Endodermal cell (in vitro differentiated cells): ENCODE measurements around the gene RNF150. TPM values are rescaled to one million over a fixed set of nuclear protein-coding genes. Genes with fewer than 3 reads are reported as not detected.
A peak's percentile ranks its signal among the peaks of the same experiment; 100 is the strongest.

Source experiments
- DNase-seq: peaks from one replicate; pipeline ENCODE4 v3.0.0-alpha.2; 2017
- H3K27ac ChIP-seq: 2 replicates; pipeline ENCODE4 v1.5.1; 2013; ENCODE audit warnings: mild to moderate bottlenecking, low read depth, low read length, moderate library complexity
- H3K27me3 ChIP-seq: 2 replicates; pipeline ENCODE4 v1.6.1; 2013; ENCODE audit warnings: mild to moderate bottlenecking, low read length, moderate library complexity; ENCODE audit not compliant: insufficient read depth, control insufficient read depth, poor library complexity, severe bottlenecking
- H3K36me3 ChIP-seq: 2 replicates; pipeline ENCODE4 v1.7.0; 2013; ENCODE audit warnings: mild to moderate bottlenecking, low read length, moderate library complexity; ENCODE audit not compliant: control insufficient read depth, insufficient read depth
- H3K4me1 ChIP-seq: one replicate; pipeline ENCODE4 v1.7.0; 2013; ENCODE audit warnings: low read length; ENCODE audit not compliant: control insufficient read depth, insufficient read depth
- H3K4me3 ChIP-seq: 2 replicates; pipeline ENCODE4 v1.5.1; 2013; ENCODE audit warnings: mild to moderate bottlenecking, low read length, moderate library complexity
- H3K9ac ChIP-seq: 2 replicates; pipeline ENCODE4 v1.6.1; 2013; ENCODE audit warnings: mild to moderate bottlenecking, low read length, moderate library complexity; ENCODE audit not compliant: poor library complexity, severe bottlenecking; ENCODE audit errors: extremely low read depth
- H3K9me3 ChIP-seq: 2 replicates; pipeline ENCODE4 v1.6.1; 2013; ENCODE audit warnings: mild to moderate bottlenecking, low read length, moderate library complexity; ENCODE audit not compliant: control insufficient read depth
- H3K27ac Mint-ChIP-seq: 2 replicates; pipeline ENCODE4 v1.8.0; 2020; ENCODE audit warnings: mixed read lengths
- H3K27me3 Mint-ChIP-seq: 2 replicates; pipeline ENCODE4 v1.8.0; 2021; ENCODE audit warnings: mild to moderate bottlenecking, mixed read lengths; ENCODE audit not compliant: insufficient read depth
- H3K36me3 Mint-ChIP-seq: 2 replicates; pipeline ENCODE4 v1.8.0; 2020; ENCODE audit warnings: low read depth, mixed read lengths
- H3K4me1 Mint-ChIP-seq: 2 replicates; pipeline ENCODE4 v1.8.0; 2020; ENCODE audit warnings: mixed read lengths
- H3K4me3 Mint-ChIP-seq: 2 replicates; pipeline ENCODE4 v1.8.0; 2020; ENCODE audit warnings: mild to moderate bottlenecking, moderate library complexity, mixed read lengths
- H3K9me3 Mint-ChIP-seq: 2 replicates; pipeline ENCODE4 v1.8.0; 2020; ENCODE audit warnings: mild to moderate bottlenecking, mixed read lengths
- WGBS, 2 experiments: methylation state at CpG; one replicate each; pipeline versions ENCODE4 v1.1.5 to v1.1.7; 2013; ENCODE audit warnings: missing lambda C conversion rate in 2 of 2, mixed read lengths in 1 of 2; ENCODE audit not compliant: insufficient coverage in 1 of 2, insufficient read length in 1 of 2; 5-methylcytosine and 5-hydroxymethylcytosine counted together
- total RNA-seq, 2 donors: library from RNA; stranded (reverse); fragmentation: NEBNext Ultra II Directional in 1 of 2; extraction: Animal tissue kit (Norgen Biotek cat#: 25700) in 1 of 2; gene quantifications; 2 replicates in 1 of 2; 3 replicates in 1 of 2; pipeline ENCODE4 v1.2.1, GENCODE V29; 2021
- TF ChIP-seq, protein P1 (sequence below): fragments of 200-600 bp; sonication (generic); conservative IDR thresholded peaks from 2 replicates; pipeline ENCODE4 v1.5.0; 2021; ENCODE audit warnings: antibody characterized with exemption, mild to moderate bottlenecking

RNF150 gene
- total RNA-seq, 2 donors from 2014 or later: 8.2 to 10.4 TPM

DNA sequence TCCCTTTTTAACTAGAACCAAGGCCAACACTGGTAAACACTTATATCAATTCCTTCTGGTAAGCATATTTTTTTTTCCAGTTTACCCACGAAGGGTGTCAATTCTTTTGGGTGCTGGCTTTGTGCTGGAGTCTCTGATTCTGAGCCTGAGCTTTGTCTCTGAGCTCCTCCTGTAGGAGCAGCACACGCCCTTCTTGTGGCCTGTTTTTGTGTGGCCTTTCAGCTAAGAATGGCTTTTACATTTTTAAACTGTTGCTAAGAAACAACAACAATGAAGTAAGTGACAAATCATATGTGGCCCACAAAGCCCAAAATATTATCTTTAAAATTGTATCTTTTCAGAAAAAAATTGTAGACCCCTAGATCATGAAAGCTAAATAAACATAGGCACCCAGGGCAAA lies 279.1 kb downstream of the RNF150 start:
- Histone ChIP-seq H3K36me3 (no peaks in the 10 kb centered on the region), H3K9me3 (no peaks in the 10 kb centered on the region), H3K27me3 (no peaks in the 10 kb centered on the region), H3K27ac (no peak overlapping the region), H3K4me3 (no peak overlapping the region), H3K9ac (no peak overlapping the region), H3K4me1 (peaks cover 15% of the 10 kb centered on the region)
- H3K4me1 Mint-ChIP-seq: peaks cover 25% of the 10 kb centered on the region
- TF ChIP-seq, protein P1, sequence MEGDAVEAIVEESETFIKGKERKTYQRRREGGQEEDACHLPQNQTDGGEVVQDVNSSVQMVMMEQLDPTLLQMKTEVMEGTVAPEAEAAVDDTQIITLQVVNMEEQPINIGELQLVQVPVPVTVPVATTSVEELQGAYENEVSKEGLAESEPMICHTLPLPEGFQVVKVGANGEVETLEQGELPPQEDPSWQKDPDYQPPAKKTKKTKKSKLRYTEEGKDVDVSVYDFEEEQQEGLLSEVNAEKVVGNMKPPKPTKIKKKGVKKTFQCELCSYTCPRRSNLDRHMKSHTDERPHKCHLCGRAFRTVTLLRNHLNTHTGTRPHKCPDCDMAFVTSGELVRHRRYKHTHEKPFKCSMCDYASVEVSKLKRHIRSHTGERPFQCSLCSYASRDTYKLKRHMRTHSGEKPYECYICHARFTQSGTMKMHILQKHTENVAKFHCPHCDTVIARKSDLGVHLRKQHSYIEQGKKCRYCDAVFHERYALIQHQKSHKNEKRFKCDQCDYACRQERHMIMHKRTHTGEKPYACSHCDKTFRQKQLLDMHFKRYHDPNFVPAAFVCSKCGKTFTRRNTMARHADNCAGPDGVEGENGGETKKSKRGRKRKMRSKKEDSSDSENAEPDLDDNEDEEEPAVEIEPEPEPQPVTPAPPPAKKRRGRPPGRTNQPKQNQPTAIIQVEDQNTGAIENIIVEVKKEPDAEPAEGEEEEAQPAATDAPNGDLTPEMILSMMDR: no peak
- no peaks in the 10 kb centered on the region for H3K36me3 Mint-ChIP-seq
- no peaks in the 10 kb centered on the region for H3K27me3 Mint-ChIP-seq
- H3K4me3 Mint-ChIP-seq: no peak overlapping the region
- 71 to 87% methylated on average over 1 to 2 of the region's 2 CpGs for WGBS, 2 experiments
- H3K27ac Mint-ChIP-seq: no peak overlapping the region
- H3K9me3 Mint-ChIP-seq: no peaks in the 10 kb centered on the region
- DNase-seq: no peak

DNA sequence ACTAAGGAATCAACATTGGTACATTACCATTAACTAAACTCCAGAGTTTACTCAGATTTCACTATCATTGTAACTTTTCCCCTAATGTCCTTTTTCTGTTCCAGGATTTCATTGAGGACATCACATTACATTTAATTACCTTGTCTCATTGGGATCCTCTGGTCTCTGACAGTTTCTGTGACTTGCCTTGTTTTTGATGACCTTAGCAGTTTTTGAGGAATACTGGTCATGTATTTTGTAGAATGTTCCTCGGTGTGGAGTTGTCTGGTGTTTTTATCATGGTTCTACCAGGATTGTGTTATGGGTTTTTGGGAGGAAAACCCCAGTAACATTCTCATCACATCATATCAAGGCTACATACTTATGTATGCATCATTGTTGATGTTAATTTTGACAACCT lies 281.5 kb downstream of the RNF150 start:
- Mint-ChIP-seq H3K36me3 (no peaks in the 10 kb centered on the region), H3K4me1 (peaks cover 6% of the 10 kb centered on the region), H3K4me3 (no peak overlapping the region), H3K9me3 (no peaks in the 10 kb centered on the region), H3K27me3 (no peaks in the 10 kb centered on the region), H3K27ac (no peak overlapping the region)
- no peak overlapping the region for H3K27ac ChIP-seq
- H3K9me3 ChIP-seq: no peaks in the 10 kb centered on the region
- WGBS, 2 experiments: 64% methylated on average over 1 of the region's 1 CpG; no CpG with 5 or more reads in 1 of the 2 experiments
- no peaks in the 10 kb centered on the region for H3K27me3 ChIP-seq
- peaks cover 4% of the 10 kb centered on the region for H3K4me1 ChIP-seq
- no peak for DNase-seq
- no peak overlapping the region for H3K4me3 ChIP-seq
- TF ChIP-seq, protein P1: no peak
- H3K36me3 ChIP-seq: no peaks in the 10 kb centered on the region
- no peak overlapping the region for H3K9ac ChIP-seq

DNA sequence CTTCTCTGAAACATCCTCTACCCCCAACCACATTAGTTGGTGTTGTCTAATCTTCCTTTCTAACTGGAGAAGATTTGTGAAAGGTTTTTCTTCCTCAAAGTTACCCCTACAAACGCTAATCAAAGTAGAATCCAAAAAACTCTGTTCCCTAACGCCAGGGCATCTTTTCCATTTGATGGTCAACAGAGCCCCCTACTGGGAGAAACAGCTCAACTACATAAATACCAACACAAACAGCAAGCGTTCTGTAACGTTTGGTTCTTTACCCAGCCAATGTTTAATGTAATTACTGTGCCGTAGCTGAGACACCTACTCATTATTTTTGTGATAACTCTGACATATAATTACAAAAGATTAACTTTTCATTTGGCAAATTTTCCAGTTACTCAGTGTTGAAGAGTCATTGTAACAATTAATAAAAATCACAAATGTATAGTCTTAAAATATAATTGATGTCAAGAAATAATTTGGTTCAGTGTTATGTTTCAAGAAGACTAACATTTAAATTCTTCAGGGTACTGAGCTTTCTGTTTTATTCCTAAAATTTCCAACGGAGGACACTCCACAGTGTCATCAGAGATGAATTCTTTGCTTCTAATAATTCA lies 282.1 kb downstream of the RNF150 start:
- H3K9me3 ChIP-seq: no peaks in the 10 kb centered on the region
- Mint-ChIP-seq H3K27me3 (no peaks in the 10 kb centered on the region), H3K36me3 (no peaks in the 10 kb centered on the region), H3K4me3 (no peak overlapping the region), H3K9me3 (no peaks in the 10 kb centered on the region), H3K27ac (no peak overlapping the region), H3K4me1 (peaks cover 2% of the 10 kb centered on the region)
- WGBS, 2 experiments: 0 to 9% methylated on average over 1 to 6 of the region's 6 CpGs
- no peaks in the 10 kb centered on the region for H3K27me3 ChIP-seq
- no peak overlapping the region for H3K9ac ChIP-seq
- peak; percentile 78 for DNase-seq
- H3K36me3 ChIP-seq: no peaks in the 10 kb centered on the region
- TF ChIP-seq, protein P1: peak; percentile 95
- no peak overlapping the region for H3K4me3 ChIP-seq
- H3K27ac ChIP-seq: no peak overlapping the region
- no peaks in the 10 kb centered on the region for H3K4me1 ChIP-seq
